Measurements from ENCODE around the gene PPFIA3. TPM values are rescaled to one million over a fixed set of nuclear protein-coding genes. Genes with fewer than 3 reads are reported as not detected.
A peak's percentile ranks its signal among the peaks of the same experiment; 100 is the strongest.
"Not testable (repeated sequence)": the region's sequence is repeated elsewhere in the genome, so short reads cannot be mapped to it uniquely, and the experiment has no call there.

Gene PPFIA3
- total and polyA plus RNA-seq, 10 donors: 3.6 to 17.2 (median 6.3) TPM

- intact Hi-C loops (cut with DNase I; ENCODE audit: low total_unique reads): loop anchor here (10.0 kb wide), 1 partner anchor 48 kb away; no protein-coding TSS in a partner anchor
Observed at GRCh38 chr19:49142866-49143335, 23.6 kb downstream of the PPFIA3 start.

GRCh38 chr19:49145573-49146407 is 26.4 kb downstream of the PPFIA3 start:
- H3K27ac ChIP-seq: no peak overlapping the region
- no peaks in the 10 kb centered on the region for H3K36me3 ChIP-seq
- peaks cover 16 to 56% (median 44%) of the 10 kb centered on the region in 6 donors for H3K4me1 ChIP-seq
- peaks cover 0 to 89% (median 34%) of the 10 kb centered on the region in 7 donors for H3K27me3 ChIP-seq (replicated peaks in 1 of 7)
- TF ChIP-seq POLR2A (IDR thresholded peaks at IDR 0.05) (no peak), POLR2AphosphoS5 (IDR thresholded peaks at IDR 0.05) (peak in 2 of 3 donors; percentile 21 to 32), CTCF (IDR thresholded peaks at IDR 0.05 in 8 of 11, conservative IDR thresholded peaks at IDR 0.05 in 3 of 11) (peak; percentile 67 to 94 (median 85))
- peak; percentile 93 for DNase-seq
- intact Hi-C loops (cut with DNase I; ENCODE audit: low total_unique reads): loop anchor here (10.0 kb wide), 1 partner anchor 51 kb away; no protein-coding TSS in a partner anchor
- peak overlapping the region in 2 of 8 donors; percentile 8 to 49 for H3K4me3 ChIP-seq
- 8 to 14% (median 8%) methylated on average over 20 to 30 of the region's 30 CpGs for WGBS, 5 donors
- no peaks in the 10 kb centered on the region for H3K9me3 ChIP-seq

More at GRCh38 chr19:49142866-49143335, 23.6 kb downstream of the PPFIA3 start:
- TF ChIP-seq POLR2A (IDR thresholded peaks at IDR 0.05): no peak
- TF ChIP-seq POLR2AphosphoS5 (IDR thresholded peaks at IDR 0.05): peak in 2 of 3 donors; percentile 53 to 56
- no peak for TF ChIP-seq CTCF (IDR thresholded peaks at IDR 0.05 in 8 of 11, conservative IDR thresholded peaks at IDR 0.05 in 3 of 11)
- H3K27ac ChIP-seq: no peak overlapping the region
- peaks cover 0 to 28% (median 18%) of the 10 kb centered on the region in 6 donors for H3K4me1 ChIP-seq
- WGBS, 5 donors: 4 to 7% (median 5%) methylated on average over 21 of the region's 21 CpGs
- H3K9me3 ChIP-seq: no peaks in the 10 kb centered on the region
- no peaks in the 10 kb centered on the region for H3K36me3 ChIP-seq
- H3K4me3 ChIP-seq: peak overlapping the region in 7 of 8 donors; percentile 16 to 63 (median 22)
- peaks cover 0 to 60% (median 17%) of the 10 kb centered on the region in 7 donors for H3K27me3 ChIP-seq (replicated peaks in 1 of 7)
- DNase-seq: peak; percentile 88

GRCh38 chr19:49146408-49146770 is 27.0 kb downstream of the PPFIA3 start:
- Histone ChIP-seq H3K4me1 (peaks cover 16 to 62% (median 50%) of the 10 kb centered on the region in 6 donors), H3K27me3 (replicated peaks in 1 of 7) (peaks cover 0 to 95% (median 34%) of the 10 kb centered on the region in 7 donors), H3K4me3 (peak overlapping the region in 1 of 8 donors; percentile 49)
- DNase-seq, H3K36me3 ChIP-seq, H3K27ac ChIP-seq, H3K9me3 ChIP-seq: not testable (repeated sequence)
- WGBS, 5 donors: 45 to 58% (median 53%) methylated on average over 4 to 7 of the region's 7 CpGs
- intact Hi-C loops (cut with DNase I; ENCODE audit: low total_unique reads): loop anchor here (10.0 kb wide), 1 partner anchor 52 kb away; no protein-coding TSS in a partner anchor

- peak overlapping the region in 6 of 8 donors; percentile 11 to 76 (median 65) for H3K27ac ChIP-seq
- H3K27me3 ChIP-seq (replicated peaks in 1 of 7): peaks cover 0 to 100% (median 34%) of the 10 kb centered on the region in 7 donors
- H3K4me3 ChIP-seq: peak overlapping the region in 6 of 8 donors; percentile 14 to 75 (median 58)
- no peaks in the 10 kb centered on the region for H3K36me3 ChIP-seq
- H3K9me3 ChIP-seq: peaks cover 0 to 6% (median 0%) of the 10 kb centered on the region in 8 donors
- TF ChIP-seq CTCF (IDR thresholded peaks at IDR 0.05 in 8 of 11, conservative IDR thresholded peaks at IDR 0.05 in 3 of 11) (no peak), POLR2A (IDR thresholded peaks at IDR 0.05) (no peak), POLR2AphosphoS5 (IDR thresholded peaks at IDR 0.05) (peak in 2 of 3 donors; percentile 19 to 41)
- H3K4me1 ChIP-seq: peaks cover 16 to 59% (median 52%) of the 10 kb centered on the region in 6 donors
- intact Hi-C loops (cut with DNase I; ENCODE audit: low total_unique reads): loop anchor here (10.0 kb wide), 1 partner anchor 53 kb away; no protein-coding TSS in a partner anchor
- WGBS, 5 donors: 58 to 74% (median 71%) methylated on average over 11 of the region's 11 CpGs
- no peak for DNase-seq
Observed at GRCh38 chr19:49148044-49148682, 28.8 kb downstream of the PPFIA3 start.

Data from spleen (tissue), 11 donors.